ENCODE results near the gene PROM1. TPM values are rescaled to one million over a fixed set of nuclear protein-coding genes. Genes with fewer than 3 reads are reported as not detected.

The PROM1 gene
- total RNA-seq, 2 experiments from 2014 or later: 0.29 TPM; not detected in 1

- ChIA-PET CTCF (interaction anchor here (0.6 kb wide), 1 partner anchor 100 kb away, joined by 3 read pairs; no protein-coding TSS in a partner anchor), POLR2A (no interaction called here)
Measured at GRCh38 chr4:16072168-16072567, 11.7 kb downstream of the PROM1 start.

- CTCF ChIA-PET: no interaction called here
- POLR2A ChIA-PET: no interaction called here
Measured at GRCh38 chr4:16070203-16070602, 13.6 kb downstream of the PROM1 start.

GRCh38 chr4:16067515-16067914, 16.3 kb downstream of the PROM1 start:
- POLR2A ChIA-PET: no interaction called here
- CTCF ChIA-PET: interaction anchor here (1.0 kb wide), 1 partner anchor 91 kb away, joined by 3 read pairs; no protein-coding TSS in a partner anchor

- POLR2A ChIA-PET: no interaction called here
- CTCF ChIA-PET: interaction anchor here (1.0 kb wide), 1 partner anchor 92 kb away, joined by 3 read pairs; no protein-coding TSS in a partner anchor
Measured at GRCh38 chr4:16066586-16067128, 17.2 kb downstream of the PROM1 start.

GRCh38 chr4:16065066-16065465, 18.8 kb downstream of the PROM1 start:
- POLR2A ChIA-PET: no interaction called here
- CTCF ChIA-PET: interaction anchor here (0.8 kb wide), 1 partner anchor 200 kb away, joined by 3 read pairs; no protein-coding TSS in a partner anchor

- POLR2A ChIA-PET: no interaction called here
- CTCF ChIA-PET: no interaction called here
Measured at GRCh38 chr4:16062601-16063000, 21.2 kb downstream of the PROM1 start.

GRCh38 chr4:16056681-16057385, 27.0 kb downstream of the PROM1 start:
- CTCF ChIA-PET: no interaction called here
- POLR2A ChIA-PET: no interaction called here

- ChIA-PET POLR2A (no interaction called here), CTCF (no interaction called here)
Measured at GRCh38 chr4:16055873-16056272, 27.9 kb downstream of the PROM1 start.

GRCh38 chr4:16055471-16055870, 28.4 kb downstream of the PROM1 start:
- ChIA-PET CTCF (no interaction called here), POLR2A (no interaction called here)

GRCh38 chr4:16052939-16053338, 30.9 kb downstream of the PROM1 start:
- CTCF ChIA-PET: no interaction called here
- POLR2A ChIA-PET: no interaction called here

GRCh38 chr4:16051980-16052379, 31.8 kb downstream of the PROM1 start:
- POLR2A ChIA-PET: no interaction called here
- CTCF ChIA-PET: no interaction called here

- CTCF ChIA-PET: interaction anchor here (0.6 kb wide), 1 partner anchor 33 kb away, joined by 3 read pairs; no protein-coding TSS in a partner anchor
- POLR2A ChIA-PET: no interaction called here
Measured at GRCh38 chr4:16051132-16051531, 32.7 kb downstream of the PROM1 start.

GRCh38 chr4:16050669-16051068, 33.2 kb downstream of the PROM1 start:
- ChIA-PET POLR2A (no interaction called here), CTCF (interaction anchor here (0.6 kb wide), 1 partner anchor 32 kb away, joined by 3 read pairs; no protein-coding TSS in a partner anchor)

- POLR2A ChIA-PET: no interaction called here
- CTCF ChIA-PET: no interaction called here
Measured at GRCh38 chr4:16048619-16049419, 35.0 kb downstream of the PROM1 start.

- ChIA-PET POLR2A (no interaction called here), CTCF (no interaction called here)
Measured at GRCh38 chr4:16045687-16046086, 38.1 kb downstream of the PROM1 start.

- POLR2A ChIA-PET: no interaction called here
- CTCF ChIA-PET: no interaction called here
Measured at GRCh38 chr4:16043642-16044498, 40.0 kb downstream of the PROM1 start.

GRCh38 chr4:16039139-16039538, 44.7 kb downstream of the PROM1 start:
- ChIA-PET CTCF (no interaction called here), POLR2A (no interaction called here)

- ChIA-PET POLR2A (no interaction called here), CTCF (interaction anchor here (0.6 kb wide), 1 partner anchor 117 kb away, joined by 4 read pairs; no protein-coding TSS in a partner anchor)
Measured at GRCh38 chr4:16037901-16038300, 45.9 kb downstream of the PROM1 start.

- ChIA-PET CTCF (no interaction called here), POLR2A (no interaction called here)
Measured at GRCh38 chr4:16035843-16036242, 48.0 kb downstream of the PROM1 start.
